HG02884 (cell line): ENCODE data around the gene CFAP410.
"Not testable (repeated sequence)": the region's sequence is repeated elsewhere in the genome, so short reads cannot be mapped to it uniquely, and the experiment has no call there.

Experiments
- ATAC-seq: cut with Tn5 transposase; IDR thresholded peaks from one replicate; pipeline ENCODE4 v1.9.1; 2021; ENCODE audit warnings: mild to moderate bottlenecking, moderate library complexity; ENCODE audit not compliant: unreplicated experiment

Gene CFAP410

GRCh38 chr21:44318489-44319285 is 20.5 kb downstream of the CFAP410 start:
- ATAC-seq: no peak

GRCh38 chr21:44317871-44318270 is 21.3 kb downstream of the CFAP410 start:
- no peak for ATAC-seq

- no peak for ATAC-seq
Observed at GRCh38 chr21:44317241-44317782, 21.9 kb downstream of the CFAP410 start.

- ATAC-seq: no peak
Observed at GRCh38 chr21:44316277-44316900, 22.8 kb downstream of the CFAP410 start.

GRCh38 chr21:44315691-44316203 is 23.4 kb downstream of the CFAP410 start:
- no peak for ATAC-seq

- ATAC-seq: no peak
Observed at GRCh38 chr21:44314561-44314960, 24.6 kb downstream of the CFAP410 start.

- ATAC-seq: no peak
Observed at GRCh38 chr21:44314128-44314527, 25.1 kb downstream of the CFAP410 start.

GRCh38 chr21:44313451-44313850 is 25.7 kb downstream of the CFAP410 start:
- ATAC-seq: no peak

GRCh38 chr21:44312716-44313115 is 26.5 kb downstream of the CFAP410 start:
- no peak for ATAC-seq

GRCh38 chr21:44312089-44312488 is 27.1 kb downstream of the CFAP410 start:
- no peak for ATAC-seq

- ATAC-seq: no peak
Observed at GRCh38 chr21:44310628-44311507, 28.3 kb downstream of the CFAP410 start.

GRCh38 chr21:44306936-44307704 is 32.1 kb downstream of the CFAP410 start:
- no peak for ATAC-seq

GRCh38 chr21:44305691-44306090 is 33.5 kb downstream of the CFAP410 start:
- ATAC-seq: no peak

GRCh38 chr21:44304877-44305293 is 34.3 kb downstream of the CFAP410 start:
- no peak for ATAC-seq

- no peak for ATAC-seq
Observed at GRCh38 chr21:44304011-44304616, 35.1 kb downstream of the CFAP410 start.

- ATAC-seq: no peak
Observed at GRCh38 chr21:44303490-44303981, 35.7 kb downstream of the CFAP410 start.

GRCh38 chr21:44302573-44303401 is 36.4 kb downstream of the CFAP410 start:
- ATAC-seq: not testable (repeated sequence)

- ATAC-seq: no peak
Observed at GRCh38 chr21:44301961-44302406, 37.2 kb downstream of the CFAP410 start.

- ATAC-seq: no peak
Observed at GRCh38 chr21:44301141-44301540, 38.0 kb downstream of the CFAP410 start.
